ENCODE measurements around the gene RTKN2. TPM values are rescaled to one million over a fixed set of nuclear protein-coding genes. Genes with fewer than 3 reads are reported as not detected.

RTKN2 gene
- total RNA-seq, 1 experiment from 2014 or later: 14.4 TPM

DNA sequence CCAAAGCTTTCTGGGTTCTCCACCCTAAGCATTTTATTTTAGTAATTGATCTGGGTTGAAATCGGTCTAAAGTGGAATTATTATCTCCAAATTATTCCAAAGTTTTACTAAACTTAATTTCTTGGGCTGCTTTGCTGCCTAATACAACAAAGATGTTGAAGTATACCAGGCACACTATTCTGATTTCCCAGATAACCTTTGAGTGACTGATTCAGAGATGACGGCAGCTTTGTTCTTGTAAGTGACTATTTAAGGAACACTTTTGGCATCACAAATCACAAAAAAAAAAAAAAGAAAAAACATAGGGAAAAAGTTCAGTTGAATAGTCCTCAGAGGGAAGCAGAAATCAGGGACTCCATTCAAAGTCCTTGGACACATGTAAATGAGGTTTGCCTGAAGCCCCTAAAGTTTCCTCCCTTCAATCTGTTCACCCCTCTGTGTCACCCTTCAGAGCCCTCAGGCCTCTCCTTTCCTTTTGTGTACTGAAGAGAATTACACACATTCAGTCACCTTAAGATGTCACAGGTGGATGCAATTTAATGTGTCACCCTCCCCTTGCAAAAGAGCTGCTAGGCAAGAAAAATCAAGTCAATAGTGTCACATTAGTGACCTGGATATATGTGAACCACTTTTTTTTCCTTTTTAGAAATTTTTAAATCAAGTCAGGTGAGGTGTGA lies 81.5 kb downstream of the RTKN2 start:
- Histone ChIP-seq H2AK5ac (ENCODE audit: insufficient read length, low read length) (no peak overlapping the region), H3K27ac (ENCODE audit: insufficient read length, low read depth, low read length) (no peak overlapping the region), H4K8ac (replicated peaks; ENCODE audit: insufficient read length, low read depth, low read length) (no peak overlapping the region), H2BK12ac (ENCODE audit: insufficient read length, low read depth, low read length) (no peak overlapping the region), H4K5ac (ENCODE audit: insufficient read length, low read depth, low read length) (no peak overlapping the region), H3K9ac (ENCODE audit: extremely low read depth, insufficient read length, low read length) (no peak overlapping the region), H2BK15ac (ENCODE audit: low read depth, low read length) (no peak overlapping the region), H3K14ac (ENCODE audit: insufficient read depth, low read length) (no peak overlapping the region), H4K91ac (ENCODE audit: insufficient read length, low read depth, low read length) (no peak overlapping the region), H3K23ac (ENCODE audit: insufficient read length, low read depth, low read length) (no peak overlapping the region), H2BK120ac (ENCODE audit: low read depth, low read length, poor library complexity, severe bottlenecking) (no peak overlapping the region), H3K4ac (ENCODE audit: low read depth, low read length) (no peak overlapping the region), H3K4me2 (ENCODE audit: insufficient read depth, insufficient read length, low read length) (no peak overlapping the region), H3K23me2 (ENCODE audit: insufficient read length, low read depth, low read length, poor library complexity, severe bottlenecking) (no peaks in the 10 kb centered on the region), H3K56ac (ENCODE audit: insufficient read length, low read depth, low read length) (no peak overlapping the region), H3T11ph (ENCODE audit: low read length) (no peak overlapping the region), H2BK20ac (ENCODE audit: low read depth, low read length, poor library complexity, severe bottlenecking) (no peak overlapping the region), H3K79me2 (ENCODE audit: insufficient read depth, low read length) (no peaks in the 10 kb centered on the region), H3K18ac (ENCODE audit: insufficient read length, low read depth, low read length) (no peak overlapping the region), H4K20me1 (ENCODE audit: control insufficient read depth, insufficient read depth, insufficient read length) (no peaks in the 10 kb centered on the region), H3K4me1 (ENCODE audit: insufficient read depth, low read length) (no peaks in the 10 kb centered on the region), H3K27me3 (ENCODE audit: insufficient read depth, low read length) (no peaks in the 10 kb centered on the region), H3K9me3 (ENCODE audit: control insufficient read depth, low read depth, low read length) (no peaks in the 10 kb centered on the region), H2BK5ac (ENCODE audit: insufficient read length, low read length) (no peak overlapping the region), H2AFZ (ENCODE audit: low read length) (no peak overlapping the region), H3K79me1 (ENCODE audit: insufficient read depth, low read depth, low read length, poor library complexity, severe bottlenecking) (no peaks in the 10 kb centered on the region)
- Mint-ChIP-seq H3K27ac (no peak overlapping the region), H3K4me3 (no peak overlapping the region), H3K4me1 (peaks cover 13 to 19% of the 10 kb centered on the region in 2 experiments), H3K36me3 (ENCODE audit: insufficient read depth in 1 of 3, low read depth in 3 of 3) (peaks cover 0 to 8% (median 2%) of the 10 kb centered on the region in 3 experiments; a peak in 3 of 7 replicates), H3K27me3 (ENCODE audit: low read depth) (no peaks in the 10 kb centered on the region), H3K9me3 (no peaks in the 10 kb centered on the region)
- TF ChIP-seq, protein P1, sequence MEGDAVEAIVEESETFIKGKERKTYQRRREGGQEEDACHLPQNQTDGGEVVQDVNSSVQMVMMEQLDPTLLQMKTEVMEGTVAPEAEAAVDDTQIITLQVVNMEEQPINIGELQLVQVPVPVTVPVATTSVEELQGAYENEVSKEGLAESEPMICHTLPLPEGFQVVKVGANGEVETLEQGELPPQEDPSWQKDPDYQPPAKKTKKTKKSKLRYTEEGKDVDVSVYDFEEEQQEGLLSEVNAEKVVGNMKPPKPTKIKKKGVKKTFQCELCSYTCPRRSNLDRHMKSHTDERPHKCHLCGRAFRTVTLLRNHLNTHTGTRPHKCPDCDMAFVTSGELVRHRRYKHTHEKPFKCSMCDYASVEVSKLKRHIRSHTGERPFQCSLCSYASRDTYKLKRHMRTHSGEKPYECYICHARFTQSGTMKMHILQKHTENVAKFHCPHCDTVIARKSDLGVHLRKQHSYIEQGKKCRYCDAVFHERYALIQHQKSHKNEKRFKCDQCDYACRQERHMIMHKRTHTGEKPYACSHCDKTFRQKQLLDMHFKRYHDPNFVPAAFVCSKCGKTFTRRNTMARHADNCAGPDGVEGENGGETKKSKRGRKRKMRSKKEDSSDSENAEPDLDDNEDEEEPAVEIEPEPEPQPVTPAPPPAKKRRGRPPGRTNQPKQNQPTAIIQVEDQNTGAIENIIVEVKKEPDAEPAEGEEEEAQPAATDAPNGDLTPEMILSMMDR (conservative IDR thresholded peaks at IDR 0.05): no peak
- no CpG with 5 or more reads among the region's 2 CpGs for WGBS (ENCODE audit: extremely low coverage, insufficient read length, low lambda C conversion rate)
- no peak for DNase-seq

All from H9 (cell line).